HEK293 (cell line): ENCODE results near the gene MLF2.

Experiments
- CTCF ChIA-PET: fragments of 350-600 bp; formaldehyde crosslinking; extraction: SDS; loops from one replicate; lab custom pipeline; 2021; ENCODE audit warnings: antibody characterized with exemption; lab: Yijun Ruan, JAX
- POLR2A ChIA-PET: fragments of 300-600 bp; formaldehyde crosslinking; extraction: SDS; loops from one replicate; lab custom pipeline; 2020; ENCODE audit warnings: antibody characterized with exemption, inconsistent platforms; lab: Yijun Ruan, JAX
- H3K27ac ChIP-seq: fragments of 200-500 bp; sonication (Bioruptor generic); 2 replicates; pipeline ENCODE4 v1.5.1; 2014; ENCODE audit warnings: low read depth, low read length, control low read depth, inconsistent platforms; ENCODE audit errors: extremely low read depth
- H3K36me3 ChIP-seq, 2 experiments: fragments of 200-500 bp in 1 of 2; sonication (Bioruptor generic) in 1 of 2; 1 replicate in 1 of 2; 2 replicates in 1 of 2; pipeline ENCODE4 v1.5.1; 2014 to 2017; ENCODE audit warnings: inconsistent platforms in 2 of 2, low read length in 2 of 2; ENCODE audit not compliant: control insufficient read depth in 2 of 2, insufficient read depth in 1 of 2
- H3K4me1 ChIP-seq: fragments of 200-500 bp; sonication (Bioruptor generic); 2 replicates; pipeline ENCODE4 v1.5.1; 2014; ENCODE audit warnings: mild to moderate bottlenecking, low read length, inconsistent platforms; ENCODE audit not compliant: control insufficient read depth, insufficient read depth
- H3K4me3 ChIP-seq: 2 replicates; pipeline ENCODE4 v1.5.1; 2011; ENCODE audit warnings: low read depth, mild to moderate bottlenecking, control low read depth, low read length, moderate library complexity
- H3K9me3 ChIP-seq: fragments of 200-500 bp; sonication (Bioruptor generic); 2 replicates; pipeline ENCODE4 v1.5.1; 2014; ENCODE audit warnings: low read depth, low read length, inconsistent platforms; ENCODE audit not compliant: control insufficient read depth, insufficient read depth
- BCL11B ChIP-seq: fragments of 450-650 bp; formaldehyde crosslinking; IDR thresholded peaks from 2 replicates; pipeline ENCODE4 v1.5.1; 2016; ENCODE audit warnings: low read depth, missing biosample characterization, missing genetic modification characterization
- ELK4 ChIP-seq: IDR thresholded peaks from 2 replicates; pipeline ENCODE4 v1.6.1; 2011; ENCODE audit warnings: mild to moderate bottlenecking, low read depth, low read length, borderline replicate concordance
- GLIS2 ChIP-seq: fragments of 450-650 bp; formaldehyde crosslinking; IDR thresholded peaks from 2 replicates; pipeline ENCODE4 v1.5.1; 2016; ENCODE audit warnings: missing biosample characterization, missing genetic modification characterization
- IKZF3 ChIP-seq: fragments of 450-650 bp; IDR thresholded peaks from 2 replicates; pipeline ENCODE4 v1.5.0; 2018; ENCODE audit warnings: missing biosample characterization, mild to moderate bottlenecking, missing genetic modification characterization, moderate library complexity
- KLF10 ChIP-seq: fragments of 450-650 bp; IDR thresholded peaks from 2 replicates; pipeline ENCODE4 v1.5.1; 2018; ENCODE audit warnings: missing biosample characterization, mild to moderate bottlenecking, missing genetic modification characterization
- KLF17 ChIP-seq: fragments of 450-650 bp; formaldehyde crosslinking; IDR thresholded peaks from 2 replicates; pipeline ENCODE4 v1.5.1; 2016; ENCODE audit warnings: missing biosample characterization, missing genetic modification characterization
- PRDM6 ChIP-seq: fragments of 450-650 bp; formaldehyde crosslinking; IDR thresholded peaks from 2 replicates; pipeline ENCODE4 v1.5.1; 2017; ENCODE audit warnings: missing biosample characterization, missing genetic modification characterization
- SCRT1 ChIP-seq: fragments of 450-650 bp; formaldehyde crosslinking; IDR thresholded peaks from 2 replicates; pipeline ENCODE4 v1.5.1; 2016; ENCODE audit warnings: missing biosample characterization, missing genetic modification characterization, borderline replicate concordance
- SETDB1 ChIP-seq: IDR thresholded peaks from one replicate; pipeline ENCODE4 v1.6.1; 2017; ENCODE audit warnings: mild to moderate bottlenecking, low read length, moderate library complexity, mixed read lengths; ENCODE audit not compliant: insufficient read length
- SP2 ChIP-seq: fragments of 450-650 bp; formaldehyde crosslinking; IDR thresholded peaks from 2 replicates; pipeline ENCODE4 v1.5.1; 2016; ENCODE audit warnings: missing biosample characterization, missing genetic modification characterization
- YY1 ChIP-seq: fragments of 450-650 bp; formaldehyde crosslinking; IDR thresholded peaks from 2 replicates; pipeline ENCODE4 v1.5.1; 2018; ENCODE audit warnings: missing biosample characterization, missing genetic modification characterization
- ZBTB1 ChIP-seq: fragments of 450-650 bp; formaldehyde crosslinking; IDR thresholded peaks from 2 replicates; pipeline ENCODE4 v1.5.1; 2016; ENCODE audit warnings: missing biosample characterization, missing genetic modification characterization
- ZEB2 ChIP-seq: fragments of 450-650 bp; formaldehyde crosslinking; IDR thresholded peaks from 2 replicates; pipeline ENCODE4 v1.5.1; 2016; ENCODE audit warnings: missing biosample characterization, missing genetic modification characterization
- ZNF112 ChIP-seq: fragments of 450-650 bp; formaldehyde crosslinking; IDR thresholded peaks from 2 replicates; pipeline ENCODE4 v1.5.0; 2017; ENCODE audit warnings: missing biosample characterization, missing genetic modification characterization
- ZNF221 ChIP-seq: fragments of 450-650 bp; formaldehyde crosslinking; IDR thresholded peaks from 2 replicates; pipeline ENCODE4 v1.5.1; 2017; ENCODE audit warnings: missing biosample characterization, missing genetic modification characterization, borderline replicate concordance
- ZNF354C ChIP-seq: fragments of 450-650 bp; formaldehyde crosslinking; IDR thresholded peaks from 2 replicates; pipeline ENCODE4 v1.5.1; 2016; ENCODE audit warnings: missing biosample characterization, missing genetic modification characterization, low read depth, borderline replicate concordance
- ZNF48 ChIP-seq: fragments of 450-650 bp; formaldehyde crosslinking; IDR thresholded peaks from 2 replicates; pipeline ENCODE4 v1.5.1; 2016; ENCODE audit warnings: missing biosample characterization, missing genetic modification characterization
- ZNF488 ChIP-seq: fragments of 450-650 bp; formaldehyde crosslinking; IDR thresholded peaks from 2 replicates; pipeline ENCODE4 v1.5.1; 2016; ENCODE audit warnings: missing biosample characterization, missing genetic modification characterization
- ZNF501 ChIP-seq: fragments of 450-650 bp; formaldehyde crosslinking; IDR thresholded peaks from 2 replicates; pipeline ENCODE4 v1.5.1; 2016; ENCODE audit warnings: missing biosample characterization, missing genetic modification characterization
- ZNF544 ChIP-seq: fragments of 450-650 bp; formaldehyde crosslinking; IDR thresholded peaks from 2 replicates; pipeline ENCODE4 v1.5.0; 2017; ENCODE audit warnings: missing biosample characterization, missing genetic modification characterization
- ZNF629 ChIP-seq: fragments of 450-650 bp; formaldehyde crosslinking; IDR thresholded peaks from 2 replicates; pipeline ENCODE4 v1.5.1; 2017; ENCODE audit warnings: missing biosample characterization, missing genetic modification characterization
- ZNF658 ChIP-seq: fragments of 450-650 bp; formaldehyde crosslinking; IDR thresholded peaks from 2 replicates; pipeline ENCODE4; 2016; ENCODE audit warnings: missing biosample characterization, missing genetic modification characterization
- ZNF670 ChIP-seq: fragments of 450-650 bp; formaldehyde crosslinking; IDR thresholded peaks from 2 replicates; pipeline ENCODE4 v1.5.1; 2016; ENCODE audit warnings: missing biosample characterization, missing genetic modification characterization, low read depth
- ZNF747 ChIP-seq: fragments of 450-650 bp; formaldehyde crosslinking; IDR thresholded peaks from 2 replicates; pipeline ENCODE4 v1.5.1; 2016; ENCODE audit warnings: missing biosample characterization, missing genetic modification characterization
- ZNF777 ChIP-seq: fragments of 450-650 bp; formaldehyde crosslinking; IDR thresholded peaks from 2 replicates; pipeline ENCODE4 v1.5.1; 2017; ENCODE audit warnings: missing biosample characterization, missing genetic modification characterization, borderline replicate concordance
- ZNF785 ChIP-seq: fragments of 450-650 bp; formaldehyde crosslinking; IDR thresholded peaks from 2 replicates; pipeline ENCODE4 v1.5.1; 2016; ENCODE audit warnings: missing biosample characterization, missing genetic modification characterization
- ZNF843 ChIP-seq: fragments of 450-650 bp; formaldehyde crosslinking; IDR thresholded peaks from 2 replicates; pipeline ENCODE4 v1.5.1; 2016; ENCODE audit warnings: missing biosample characterization, missing genetic modification characterization
- ZSCAN23 ChIP-seq: fragments of 450-650 bp; formaldehyde crosslinking; IDR thresholded peaks from 2 replicates; pipeline ENCODE4 v1.5.1; 2016; ENCODE audit warnings: missing biosample characterization, missing genetic modification characterization
- ZXDB ChIP-seq: fragments of 450-650 bp; formaldehyde crosslinking; IDR thresholded peaks from 2 replicates; pipeline ENCODE4 v1.5.1; 2016; ENCODE audit warnings: missing biosample characterization, missing genetic modification characterization

The MLF2 gene

GRCh38 chr12:6751767-6752166, 1.2 kb downstream of the MLF2 start:
- H3K9me3 ChIP-seq = no peaks in the 10 kb centered on the region
- H3K4me1 ChIP-seq = no peaks in the 10 kb centered on the region
- ChIA-PET POLR2A (interaction anchor here (1.0 to 4.2 kb wide), 14 partner anchors 9 to 116 kb away, joined by 3 to 79 read pairs (median 13); partner anchors contain the start of genes CDCA3, COPS7A, GPR162 and LAG3), CTCF (interaction anchor here (0.5 to 5.6 kb wide), 18 partner anchors 8 to 121 kb away, joined by 3 to 140 read pairs (median 14); partner anchors contain the start of genes COPS7A, GPR162 and PTMS)
- peak overlapping the region; percentile 93; the same call in 1 of the 2 replicates for H3K27ac ChIP-seq
- TF ChIP-seq ZXDB (tag by site-specific recombination) (no peak), ZNF544 (tag by site-specific recombination) (no peak), ZNF843 (tag by site-specific recombination) (no peak), ZNF488 (tag by site-specific recombination) (no peak), SCRT1 (tag by site-specific recombination) (no peak), ZNF354C (tag by site-specific recombination) (no peak), YY1 (tag by site-specific recombination) (no peak), ZNF747 (tag by site-specific recombination) (no peak), KLF10 (tag by site-specific recombination) (no peak), ZNF777 (tag by site-specific recombination) (no peak), ZNF785 (tag by site-specific recombination) (no peak), ZEB2 (tag by site-specific recombination) (no peak), KLF17 (tag by site-specific recombination) (no peak), ELK4 (no peak)
- peak overlapping the region; percentile 99 for H3K4me3 ChIP-seq
- peaks cover 35 to 54% of the 10 kb centered on the region in 2 experiments for H3K36me3 ChIP-seq

- TF ChIP-seq SETDB1 (no peak), ZNF501 (tag by site-specific recombination) (no peak), IKZF3 (no peak), ZNF747 (tag by site-specific recombination) (no peak), BCL11B (tag by site-specific recombination) (no peak), GLIS2 (no peak), SP2 (tag by site-specific recombination) (no peak), ZNF112 (no peak), PRDM6 (tag by site-specific recombination) (no peak), ZNF658 (tag by site-specific recombination) (no peak), ZNF629 (tag by site-specific recombination) (no peak), ZSCAN23 (tag by site-specific recombination) (no peak), ZNF670 (tag by site-specific recombination) (no peak), ZNF48 (no peak), ZNF221 (tag by site-specific recombination) (no peak), ZBTB1 (tag by site-specific recombination) (no peak)
- ChIA-PET CTCF (interaction anchor here (2.1 to 5.6 kb wide), 2 partner anchors 66 to 74 kb away, joined by 6 to 116 read pairs; partner anchors contain the start of gene GPR162), POLR2A (no interaction called here)
- no peaks in the 10 kb centered on the region for H3K9me3 ChIP-seq
- no peaks in the 10 kb centered on the region for H3K4me1 ChIP-seq
- H3K36me3 ChIP-seq = peaks cover 39 to 66% of the 10 kb centered on the region in 2 experiments
- no peak overlapping the region for H3K4me3 ChIP-seq
- H3K27ac ChIP-seq = no peak overlapping the region
These were observed 2.4 kb downstream of the MLF2 start for GRCh38 chr12:6750506-6750905.
